ENCODE data around the gene PRR36.

Gene PRR36

GRCh38 chr19:7858109-7858770 is 15.9 kb downstream of the PRR36 start:
- DNase-seq: peak; percentile 38

DNA sequence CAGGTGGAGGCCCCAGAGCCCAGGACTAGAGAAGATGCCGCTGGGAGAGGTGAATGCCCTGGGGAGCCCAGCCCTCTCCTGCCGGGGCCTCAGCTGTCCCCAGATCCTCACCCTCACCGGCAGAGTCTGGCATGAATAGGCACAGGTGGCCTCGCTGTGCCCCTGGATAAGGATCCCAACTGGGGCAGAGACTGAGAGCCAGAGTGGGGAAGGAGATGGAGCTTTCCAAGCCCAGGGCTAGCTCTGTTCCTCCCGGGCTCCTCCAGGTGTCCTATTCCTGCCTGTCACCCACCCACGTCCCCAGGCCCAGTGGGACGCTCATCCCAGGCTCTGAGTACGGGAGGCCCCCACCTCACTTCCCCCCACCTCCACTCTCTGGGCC is 16.5 kb downstream of the PRR36 start:
- no peak for DNase-seq

DNA sequence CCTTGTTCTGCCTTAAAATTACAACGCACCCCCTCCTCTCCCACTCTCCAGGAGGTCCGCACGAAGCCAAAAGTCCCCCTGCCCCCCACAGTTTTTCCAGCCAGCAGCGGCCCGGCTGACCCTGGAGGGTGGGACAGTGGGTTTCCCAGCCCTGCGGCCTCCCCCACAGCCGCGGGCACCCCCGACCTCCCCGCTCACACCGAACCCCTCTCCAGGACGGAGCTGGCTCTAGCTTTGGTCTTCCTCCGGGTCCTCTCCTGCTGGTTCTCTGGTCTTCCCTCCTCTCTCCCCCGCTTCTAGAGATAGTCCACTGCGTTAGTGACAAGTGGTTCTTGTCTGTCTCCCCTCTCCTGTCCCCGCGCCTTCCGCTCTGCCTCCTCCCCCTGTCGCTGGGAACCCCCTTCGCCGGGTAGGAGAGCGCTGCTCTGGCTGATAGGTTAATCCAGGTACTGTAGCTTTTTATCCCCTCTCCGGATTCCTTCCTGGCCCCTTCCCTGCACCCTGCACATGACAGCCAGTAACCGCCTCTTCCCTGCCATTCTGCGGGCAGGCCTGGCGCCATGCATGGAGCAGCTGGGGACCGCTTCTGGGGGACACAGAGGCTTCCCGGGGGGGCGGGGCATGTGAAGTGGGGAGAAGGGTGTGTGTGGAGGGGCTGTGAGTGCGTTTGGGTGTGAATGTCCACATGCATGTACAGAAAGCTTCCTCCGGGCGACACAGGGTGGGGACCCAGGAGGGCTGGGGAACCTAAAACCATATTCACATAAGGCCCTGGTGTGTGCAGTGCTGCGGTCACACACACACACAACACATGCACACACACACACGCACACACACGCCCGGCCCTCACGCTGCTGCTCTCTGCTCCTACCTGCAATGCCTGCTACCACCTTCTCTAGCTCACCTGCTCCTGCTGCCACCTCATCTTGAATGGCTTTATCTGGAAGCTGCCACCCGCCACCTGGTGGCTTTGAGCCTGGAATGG is 17.2 kb downstream of the PRR36 start:
- DNase-seq: no peak

DNA sequence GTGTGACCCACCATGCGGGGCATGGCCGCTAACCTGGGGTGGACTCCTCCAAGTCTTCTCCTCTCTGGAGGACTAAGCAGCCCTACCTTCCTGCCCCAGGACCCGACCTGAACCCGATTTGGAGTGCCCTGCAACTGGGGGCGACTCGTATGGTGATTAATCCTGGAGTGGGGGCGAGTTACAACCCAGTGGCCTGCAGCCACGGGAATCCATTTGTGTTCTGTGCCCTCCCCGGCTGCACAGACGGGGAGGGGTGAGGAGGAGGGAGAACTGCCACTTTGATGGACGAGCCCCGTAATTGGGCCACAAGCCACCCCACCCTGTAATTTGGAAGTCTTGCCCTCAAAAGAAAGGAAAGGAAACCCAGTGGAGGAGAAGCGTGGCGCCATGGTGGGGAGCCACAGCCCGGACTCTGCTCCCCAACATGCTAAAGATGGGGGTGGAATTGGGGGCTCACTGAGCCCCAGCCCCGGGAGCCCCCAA is 18.0 kb downstream of the PRR36 start:
- DNase-seq: no peak

DNA sequence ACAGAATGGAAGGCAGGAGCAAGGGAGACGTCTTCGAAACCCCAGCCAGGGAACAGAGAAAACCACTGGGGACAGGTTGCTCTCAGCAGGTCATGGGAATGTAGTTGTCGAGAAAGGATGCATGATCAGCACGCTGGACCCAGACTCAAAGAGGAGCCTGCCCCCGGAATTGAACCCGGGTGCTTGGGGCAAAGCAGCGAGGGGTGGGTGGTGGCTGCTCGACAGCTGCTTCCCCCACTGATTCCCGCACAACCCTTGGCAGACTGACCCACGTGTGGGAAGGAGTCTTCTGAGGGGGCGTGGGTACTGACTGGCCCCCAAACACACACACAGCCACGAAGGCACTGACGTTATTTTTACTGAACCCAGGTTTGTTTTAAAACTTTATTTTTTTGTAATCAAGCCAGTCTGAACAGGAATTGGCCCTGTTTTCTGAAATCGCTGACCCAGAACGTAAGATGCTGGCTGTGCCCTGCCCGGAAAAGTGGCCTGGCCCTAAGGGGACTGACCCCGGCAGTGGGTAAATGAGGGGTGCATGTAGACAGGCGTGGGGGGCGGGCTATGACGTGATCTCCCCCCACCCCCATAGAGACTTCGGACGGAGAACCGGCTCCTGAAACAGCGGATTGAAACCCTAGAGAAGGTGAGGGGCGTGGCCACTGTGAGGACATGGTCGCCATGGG is 18.6 kb downstream of the PRR36 start:
- no peak for DNase-seq

DNA sequence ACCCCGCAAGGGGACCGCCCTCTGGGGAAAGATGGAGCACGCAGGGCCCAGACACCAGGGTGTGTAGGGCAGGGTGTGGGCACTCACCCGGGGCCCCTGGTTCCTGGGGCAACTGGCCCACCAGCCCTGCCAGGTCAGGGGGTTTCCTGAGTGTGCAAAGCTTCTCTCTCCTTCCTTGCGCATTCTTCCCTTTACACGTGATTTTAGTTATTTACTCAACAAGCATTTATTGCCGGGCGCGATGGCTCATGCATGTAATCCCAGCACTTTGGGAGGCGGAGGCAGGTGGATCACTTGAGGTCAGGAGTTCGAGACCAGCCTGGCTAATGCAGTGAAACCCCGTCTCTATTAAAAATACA is 20.4 kb downstream of the PRR36 start:
- no peak for DNase-seq

DNA sequence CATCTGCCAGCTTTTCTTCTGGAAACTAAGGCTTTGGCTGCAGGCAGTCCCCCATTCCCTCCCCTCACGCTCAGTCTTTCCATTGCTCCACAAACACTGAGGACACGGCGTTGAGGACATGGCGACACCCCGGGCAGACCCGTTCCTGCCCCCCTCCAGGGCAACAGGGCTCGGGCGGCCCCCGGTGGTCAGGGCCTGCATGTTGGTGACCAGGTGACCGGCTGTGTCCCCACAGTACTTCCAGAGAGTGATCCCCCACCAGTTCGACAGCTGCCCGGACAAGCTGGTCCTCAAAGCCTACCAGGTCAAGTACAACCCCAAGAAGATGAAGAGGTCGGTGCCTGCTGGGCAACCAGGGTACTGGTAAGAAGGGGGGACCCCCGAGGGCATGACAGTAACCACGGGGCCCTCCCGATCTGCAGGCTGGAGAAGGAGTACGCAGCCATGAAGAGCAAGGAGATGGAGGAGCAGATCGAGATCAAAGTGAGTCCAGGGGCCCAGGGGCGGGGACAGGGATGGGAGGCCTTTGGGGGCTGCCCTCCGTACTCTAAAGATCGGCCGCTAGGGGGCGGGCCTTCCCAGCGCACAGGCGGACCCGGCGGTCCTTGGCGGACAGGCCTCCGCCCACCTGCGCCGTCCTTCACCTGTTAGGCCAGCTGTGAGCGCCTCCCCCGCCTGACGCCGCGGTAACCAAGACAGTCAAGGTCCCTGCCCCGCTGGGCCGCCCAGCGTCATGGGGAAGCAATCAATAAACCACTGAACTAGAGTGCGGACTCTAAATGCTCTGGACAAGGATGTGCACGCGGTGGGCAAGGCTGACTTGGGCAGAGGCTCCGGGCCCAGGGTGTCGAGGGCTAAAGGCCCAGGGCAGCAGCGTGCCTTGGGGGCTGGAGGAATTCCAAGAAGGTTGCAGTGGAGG is 21.1 kb downstream of the PRR36 start:
- peak; percentile 80 for DNase-seq

GRCh38 chr19:7851623-7852500 is 22.3 kb downstream of the PRR36 start:
- no peak for DNase-seq

DNA sequence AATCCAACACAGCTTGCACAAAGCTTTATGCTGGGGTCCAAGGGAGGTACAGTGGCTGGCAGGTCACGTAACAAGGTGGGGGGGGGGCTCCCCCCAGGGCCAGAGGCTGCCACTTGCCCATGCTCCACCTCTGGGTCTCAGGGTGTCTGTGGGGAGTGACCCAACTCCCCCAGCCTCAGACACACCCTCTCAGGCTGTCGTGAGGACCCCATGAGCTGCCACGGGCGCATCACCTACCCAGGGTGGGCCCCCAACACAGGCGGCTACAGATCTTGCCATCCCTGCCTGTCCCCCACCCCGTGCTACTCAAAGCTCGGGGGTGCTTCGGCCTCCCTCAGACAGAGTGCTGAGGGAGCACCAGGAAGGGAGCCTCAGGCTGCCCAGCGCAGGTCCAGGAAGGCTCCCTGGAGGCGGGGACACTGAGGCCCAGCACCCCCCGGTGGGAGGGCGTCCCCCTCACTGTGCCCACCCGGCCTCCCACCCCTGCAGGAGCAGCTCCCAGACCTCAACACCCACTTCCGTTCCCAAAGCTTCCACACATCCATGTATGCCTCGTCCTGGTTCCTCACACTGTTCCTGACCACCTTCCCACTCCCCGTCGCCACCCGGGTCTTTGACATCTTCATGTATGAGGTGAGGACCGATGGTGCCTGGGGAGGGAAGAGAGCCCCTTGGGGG is 23.1 kb downstream of the PRR36 start:
- DNase-seq: no peak

DNA sequence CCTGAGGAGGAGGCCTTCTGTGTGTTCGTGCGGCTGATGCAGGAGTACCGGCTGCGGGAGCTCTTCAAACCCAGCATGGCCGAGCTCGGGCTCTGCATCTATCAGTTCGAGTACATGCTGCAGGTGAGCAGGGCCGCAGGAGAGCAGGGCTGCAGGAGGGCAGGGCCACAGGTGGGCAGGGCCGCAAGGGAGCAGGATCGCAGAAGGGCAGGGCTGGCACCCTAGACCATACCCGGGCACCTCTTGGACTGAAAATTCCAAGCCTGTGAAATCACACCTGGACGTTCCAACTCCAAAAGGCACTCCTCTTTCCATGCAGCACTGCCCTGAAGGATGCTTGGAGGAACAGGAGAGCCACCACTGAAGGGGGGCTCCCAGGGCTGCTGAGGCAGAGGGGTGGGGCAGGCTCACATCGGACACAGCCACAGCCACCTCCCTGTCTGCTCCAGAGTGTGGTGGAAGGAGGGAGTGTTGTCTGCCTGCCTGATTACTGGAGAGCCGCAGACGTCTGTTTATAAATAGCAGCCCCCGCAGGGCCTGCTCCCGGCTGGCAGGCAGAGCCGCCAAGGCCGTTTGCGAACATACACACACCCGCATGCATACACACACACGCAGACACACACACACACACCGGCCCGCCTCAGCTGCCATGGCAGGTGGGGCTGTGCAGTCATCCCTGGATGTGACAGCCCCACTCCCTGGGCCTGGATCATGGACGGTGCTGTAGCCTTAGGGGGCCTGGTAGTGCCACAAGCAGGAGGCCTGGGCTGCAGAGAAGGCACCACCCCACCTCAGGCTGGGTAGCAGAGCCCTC is 24.0 kb downstream of the PRR36 start:
- DNase-seq: no peak

GRCh38 chr19:7849631-7849999 is 24.6 kb downstream of the PRR36 start:
- DNase-seq: no peak

DNA sequence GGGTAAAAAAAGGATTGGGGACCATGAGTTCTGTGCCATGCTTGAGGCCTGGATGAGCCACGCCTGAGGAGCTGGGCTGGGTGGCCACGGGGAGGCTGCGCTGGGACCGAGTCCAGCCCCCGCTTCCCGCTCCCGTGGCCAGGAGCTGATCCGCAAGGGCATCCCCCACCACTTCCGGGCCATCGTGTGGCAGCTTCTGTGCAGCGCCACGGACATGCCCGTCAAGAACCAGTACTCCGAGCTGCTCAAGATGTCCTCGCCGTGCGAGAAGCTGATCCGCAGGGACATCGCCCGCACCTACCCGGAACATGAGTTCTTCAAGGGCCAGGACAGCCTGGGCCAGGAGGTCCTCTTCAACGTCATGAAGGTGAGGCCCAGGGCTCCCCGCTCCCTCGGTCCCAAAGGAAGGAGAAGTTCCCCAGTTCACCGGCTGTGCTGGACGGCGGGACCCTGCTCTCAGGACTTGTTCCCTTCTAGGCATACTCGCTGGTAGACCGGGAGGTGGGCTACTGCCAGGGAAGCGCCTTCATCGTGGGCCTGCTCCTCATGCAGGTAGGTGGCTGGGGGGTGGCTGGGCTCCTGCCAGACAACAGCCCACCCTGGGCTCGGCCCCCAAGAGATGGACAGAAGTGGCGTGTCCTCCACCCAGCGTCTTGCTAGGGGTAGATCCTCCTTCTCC is 25.3 kb downstream of the PRR36 start:
- DNase-seq: no peak

- no peak for DNase-seq
Observed at GRCh38 chr19:7847664-7848063, 26.5 kb downstream of the PRR36 start.

GRCh38 chr19:7846155-7846646 is 28.0 kb downstream of the PRR36 start:
- DNase-seq: no peak

DNA sequence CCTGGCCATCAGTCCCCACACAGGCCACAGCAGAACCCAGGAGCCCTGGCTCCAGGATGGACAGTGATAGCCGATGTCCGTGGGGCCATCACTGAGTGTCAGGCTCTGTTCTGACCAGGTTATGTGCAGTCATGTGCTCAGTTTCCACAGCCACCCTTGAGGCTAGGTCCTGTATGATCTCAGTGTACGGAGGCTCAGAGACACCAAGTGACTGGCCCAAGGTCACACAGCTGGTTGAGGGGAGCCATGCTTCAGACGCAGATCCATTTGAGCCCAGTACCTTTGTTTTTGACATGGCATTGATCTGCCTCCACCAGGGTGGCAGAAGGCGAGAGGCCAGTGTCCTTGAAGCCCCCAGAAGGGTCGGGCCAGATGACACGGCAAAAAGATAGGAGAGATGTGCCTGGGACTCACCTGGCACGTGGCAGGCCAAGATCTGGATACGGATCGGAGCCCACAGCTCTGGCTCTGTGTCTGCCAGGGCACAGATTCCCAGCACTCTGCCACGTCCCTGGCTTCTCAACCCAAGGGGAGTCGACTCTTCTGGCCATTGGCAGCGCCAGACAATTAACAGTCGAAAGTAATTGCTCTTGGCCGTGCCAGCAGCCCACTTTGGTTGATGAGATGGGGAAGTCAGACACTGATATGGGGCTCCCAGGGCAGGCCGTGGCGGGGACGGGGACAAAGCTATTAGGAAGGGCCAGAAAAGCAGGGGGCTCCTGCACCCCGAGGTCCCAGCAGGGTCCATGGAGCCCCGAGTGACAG is 28.6 kb downstream of the PRR36 start:
- no peak for DNase-seq

GRCh38 chr19:7844951-7845350 is 29.2 kb downstream of the PRR36 start:
- DNase-seq: no peak

DNA sequence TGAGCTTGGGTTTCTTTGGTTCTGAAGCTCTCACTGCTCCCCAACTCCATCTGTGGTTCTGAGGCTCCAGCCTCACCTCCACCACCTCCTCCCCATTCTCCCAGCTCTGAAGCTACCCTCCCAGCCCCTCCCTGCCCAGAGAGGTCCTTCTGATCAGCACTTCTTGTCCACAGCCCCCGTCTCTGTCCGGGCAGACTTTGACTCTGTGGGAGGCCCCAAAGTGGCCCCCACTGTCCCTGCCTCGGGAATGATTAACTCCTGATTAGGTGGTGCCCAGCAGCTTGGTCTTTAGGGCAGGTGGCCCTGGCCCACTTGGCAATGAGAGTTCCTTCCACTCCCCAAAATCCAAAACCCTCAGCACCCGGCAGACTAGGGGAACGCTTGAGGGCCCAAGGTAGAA is 29.8 kb downstream of the PRR36 start:
- DNase-seq: no peak

DNA sequence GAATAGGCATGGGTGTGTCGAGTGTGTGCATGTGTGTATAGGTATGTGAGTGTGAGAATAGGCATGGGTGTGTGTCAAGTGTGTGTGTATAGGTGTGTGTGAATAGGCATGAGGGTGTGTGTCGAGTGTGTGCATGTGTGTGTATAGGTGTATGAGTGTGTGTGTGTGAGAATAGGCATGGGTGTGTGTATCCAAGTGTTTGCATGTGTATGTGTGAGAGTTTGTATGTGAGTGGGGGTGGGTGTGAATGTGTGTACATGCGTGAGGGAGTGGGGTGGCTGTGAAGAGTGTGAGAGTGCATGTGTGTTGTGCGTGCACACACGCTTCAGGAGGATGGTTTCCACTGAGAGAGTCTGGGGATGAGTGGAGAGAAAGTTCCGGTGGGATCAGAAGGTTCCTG is 30.7 kb downstream of the PRR36 start:
- no peak for DNase-seq

All from activated CD4-positive, alpha-beta T cell treated with anti-CD3 and anti-CD28 coated beads for 48 hours (primary cell).